Coronary artery (tissue), 2 donors: ENCODE measurements around the gene SPSB4.
A peak's percentile ranks its signal among the peaks of the same experiment; 100 is the strongest.

Experiments used
- DNase-seq: peaks from one replicate; pipeline ENCODE4 v3.0.0-alpha.2; 2017; ENCODE audit warnings: low spot score
- H3K27ac ChIP-seq, 2 donors: fragments of 200-600 bp; sonication (generic); one replicate each; pipeline ENCODE4 v1.5.1; 2016 to 2019
- H3K4me3 ChIP-seq: fragments of 200-600 bp; sonication (generic); 2 replicates; pipeline ENCODE4 v1.5.1; 2016; ENCODE audit warnings: mild to moderate bottlenecking, moderate library complexity
- TF ChIP-seq, protein P1 (sequence below): fragments of 200-600 bp; sonication (generic); IDR thresholded peaks from one replicate; pipeline ENCODE4 v1.5.1; 2019; ENCODE audit warnings: antibody characterized with exemption

The SPSB4 gene

GRCh38 chr3:141094790-141095545, 43.8 kb downstream of the SPSB4 start:
- peak; percentile 82 for DNase-seq
- TF ChIP-seq, protein P1, sequence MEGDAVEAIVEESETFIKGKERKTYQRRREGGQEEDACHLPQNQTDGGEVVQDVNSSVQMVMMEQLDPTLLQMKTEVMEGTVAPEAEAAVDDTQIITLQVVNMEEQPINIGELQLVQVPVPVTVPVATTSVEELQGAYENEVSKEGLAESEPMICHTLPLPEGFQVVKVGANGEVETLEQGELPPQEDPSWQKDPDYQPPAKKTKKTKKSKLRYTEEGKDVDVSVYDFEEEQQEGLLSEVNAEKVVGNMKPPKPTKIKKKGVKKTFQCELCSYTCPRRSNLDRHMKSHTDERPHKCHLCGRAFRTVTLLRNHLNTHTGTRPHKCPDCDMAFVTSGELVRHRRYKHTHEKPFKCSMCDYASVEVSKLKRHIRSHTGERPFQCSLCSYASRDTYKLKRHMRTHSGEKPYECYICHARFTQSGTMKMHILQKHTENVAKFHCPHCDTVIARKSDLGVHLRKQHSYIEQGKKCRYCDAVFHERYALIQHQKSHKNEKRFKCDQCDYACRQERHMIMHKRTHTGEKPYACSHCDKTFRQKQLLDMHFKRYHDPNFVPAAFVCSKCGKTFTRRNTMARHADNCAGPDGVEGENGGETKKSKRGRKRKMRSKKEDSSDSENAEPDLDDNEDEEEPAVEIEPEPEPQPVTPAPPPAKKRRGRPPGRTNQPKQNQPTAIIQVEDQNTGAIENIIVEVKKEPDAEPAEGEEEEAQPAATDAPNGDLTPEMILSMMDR, result no peak
- Histone ChIP-seq H3K27ac (peak overlapping the region; percentile 44 to 56), H3K4me3 (peak overlapping the region; percentile 65)

DNA sequence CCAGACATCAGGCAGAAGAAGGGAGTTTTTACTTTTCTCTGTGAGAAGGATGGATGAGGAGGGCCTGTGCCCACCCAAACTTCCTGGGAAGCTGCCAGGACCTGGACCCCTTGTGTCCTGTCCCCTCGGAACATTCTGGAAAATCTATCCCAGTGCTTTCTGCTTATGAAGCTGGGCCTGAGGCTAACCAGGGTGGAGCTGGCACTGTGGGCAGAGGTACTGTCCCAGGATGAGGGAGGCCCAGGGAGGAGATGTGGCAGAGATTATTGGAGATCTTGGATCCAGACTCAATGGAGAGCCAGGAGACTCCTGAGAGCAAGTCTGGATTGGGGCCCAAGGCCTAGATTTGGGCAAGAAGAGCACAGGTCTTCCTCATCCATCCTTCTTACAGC, 44.4 kb downstream of the SPSB4 start:
- DNase-seq, result no peak
- Histone ChIP-seq H3K27ac (peak overlapping the region; percentile 44 to 56), H3K4me3 (peak overlapping the region; percentile 65)
- TF ChIP-seq, protein P1, result no peak

- H3K4me3 ChIP-seq, result no peak overlapping the region
- no peak for DNase-seq
- TF ChIP-seq, protein P1, result no peak
- no peak overlapping the region for H3K27ac ChIP-seq
Observed at GRCh38 chr3:141096164-141096563, 45.0 kb downstream of the SPSB4 start.

GRCh38 chr3:141096981-141097380, 45.8 kb downstream of the SPSB4 start:
- Histone ChIP-seq H3K27ac (no peak overlapping the region), H3K4me3 (no peak overlapping the region)
- DNase-seq, result no peak
- TF ChIP-seq, protein P1, result no peak

GRCh38 chr3:141100112-141100511, 49.0 kb downstream of the SPSB4 start:
- no peak for DNase-seq
- H3K4me3 ChIP-seq, result no peak overlapping the region
- TF ChIP-seq, protein P1, result no peak
- no peak overlapping the region for H3K27ac ChIP-seq

GRCh38 chr3:141100531-141101320, 49.6 kb downstream of the SPSB4 start:
- Histone ChIP-seq H3K27ac (no peak overlapping the region), H3K4me3 (no peak overlapping the region)
- TF ChIP-seq, protein P1, result no peak
- no peak for DNase-seq

DNA sequence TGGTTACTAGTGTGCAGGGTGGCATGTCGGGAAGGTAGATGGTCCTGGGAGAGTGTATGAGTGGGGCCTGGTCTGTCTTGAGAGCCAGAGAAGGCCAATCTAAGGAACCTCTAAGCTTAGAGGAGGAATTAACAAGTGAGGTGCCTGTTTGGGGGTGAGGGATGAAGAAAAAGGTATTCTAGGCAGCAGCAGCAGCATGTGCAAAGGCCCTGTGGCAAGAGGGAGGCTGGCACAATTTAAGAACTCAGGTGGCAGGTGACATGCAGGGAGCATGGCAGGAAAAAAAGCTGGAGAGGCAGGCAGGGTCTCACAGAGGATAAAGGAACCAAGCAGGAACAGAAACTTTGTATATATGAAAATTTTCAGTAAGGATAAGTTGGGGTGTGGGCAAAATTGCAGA, 51.2 kb downstream of the SPSB4 start:
- TF ChIP-seq, protein P1, result no peak
- Histone ChIP-seq H3K27ac (no peak overlapping the region), H3K4me3 (no peak overlapping the region)
- DNase-seq, result no peak
